K562 (cell line): ENCODE data around the gene PLOD1. TPM values are rescaled to one million over a fixed set of nuclear protein-coding genes. Genes with fewer than 3 reads are reported as not detected.
A peak's percentile ranks its signal among the peaks of the same experiment; 100 is the strongest.

Experiments
- ADNP ChIP-seq: fragments of 200-800 bp; sonication (Bioruptor generic); IDR thresholded peaks from 2 replicates; pipeline ENCODE4 v1.6.1; 2016; ENCODE audit warnings: missing genetic modification characterization, missing compliant biosample characterization
- EGR1 ChIP-seq: fragments of 450-650 bp; conservative IDR thresholded peaks from 2 replicates; pipeline ENCODE4 v1.6.1; 2017; ENCODE audit warnings: mild to moderate bottlenecking
- GABPB1 ChIP-seq: sonication (generic); formaldehyde crosslinking; IDR thresholded peaks from 2 replicates; pipeline ENCODE4 v1.8.0; 2022; ENCODE audit warnings: mild to moderate bottlenecking, missing genetic modification reagents
- MEF2A ChIP-seq: IDR thresholded peaks from 2 replicates; pipeline ENCODE4 v1.6.1; 2011; ENCODE audit warnings: low read depth, mild to moderate bottlenecking, low read length, moderate library complexity; ENCODE audit not compliant: control insufficient read depth
- POLR2H ChIP-seq: IDR thresholded peaks from 2 replicates; pipeline ENCODE4 v1.6.1; 2016; ENCODE audit warnings: missing genetic modification characterization, low read depth, mild to moderate bottlenecking, control low read depth, missing compliant biosample characterization, moderate library complexity
- SMAD3 ChIP-seq: fragments of 450-650 bp; formaldehyde crosslinking; conservative IDR thresholded peaks from 2 replicates; pipeline ENCODE4 v1.4.0; 2020; ENCODE audit warnings: mild to moderate bottlenecking
- SPI1 ChIP-seq: IDR thresholded peaks from 2 replicates; pipeline ENCODE4 v1.6.1; 2011; ENCODE audit warnings: low read depth, low read length, control low read depth, borderline replicate concordance
- STAT5A ChIP-seq: IDR thresholded peaks from 2 replicates; pipeline ENCODE4 v1.6.1; 2012; ENCODE audit warnings: low read length, inconsistent platforms, borderline replicate concordance
- ZC3H11A ChIP-seq: IDR thresholded peaks from 2 replicates; pipeline ENCODE4 v1.6.1; 2012; ENCODE audit warnings: low read depth, low read length, improper control_type of control experiment
- ZNF239 ChIP-seq: fragments of 250-450 bp; sonication (Bioruptor Pico); IDR thresholded peaks from 2 replicates; pipeline ENCODE4 v1.4.0; 2020; ENCODE audit warnings: mild to moderate bottlenecking
- ZNF407 ChIP-seq: fragments of 450-650 bp; IDR thresholded peaks from 2 replicates; pipeline ENCODE4 v1.6.1; 2016; ENCODE audit warnings: low read depth
- polyA plus RNA-seq, 8 experiments: library from polyadenylated mRNA; depleted of rRNA in 4 of 8; stranded (reverse) in 5 of 8; unstranded in 3 of 8; fragments of >200 nt; fragmentation: Nextera tagmentation in 2 of 8; fragmentation: Illumina TruSeq in 1 of 8; extraction: Ambion mirVana in 2 of 8; extraction: Trizol in 1 of 8; gene quantifications; 2 replicates each; pipeline versions ENCODE4 v1.2.1 to v1.2.3, GENCODE V29; 2011 to 2014; ENCODE audit warnings: inconsistent platforms in 1 of 8, missing spikeins in 1 of 8
- total RNA-seq, 7 experiments: library from RNA; depleted of rRNA in 6 of 7; stranded (reverse); fragments of >200 nt in 6 of 7; fragmentation: Illumina TruSeq in 2 of 7; extraction: Trizol in 2 of 7; gene quantifications; 2 replicates each; pipeline versions ENCODE4 v1.2.1 to v1.2.3, GENCODE V29; 2011 to 2021; ENCODE audit warnings: low replicate concordance in 1 of 7
- TF ChIP-seq, protein P1 (sequence below): fragments of 250-450 bp; sonication (Bioruptor Pico); IDR thresholded peaks from 2 replicates; pipeline ENCODE4 v1.9.0; 2021; ENCODE audit warnings: mild to moderate bottlenecking
- TF ChIP-seq, protein P2 (sequence below), 2 experiments: fragments of 250-450 bp in 1 of 2; fragments of 450-650 bp in 1 of 2; sonication (Bioruptor Pico) in 1 of 2; IDR thresholded peaks; 2 replicates each; pipeline versions ENCODE4 v1.6.1 to v1.8.0; 2016 to 2021; ENCODE audit warnings: mild to moderate bottlenecking in 2 of 2, moderate library complexity in 2 of 2, missing compliant biosample characterization in 1 of 2, missing genetic modification characterization in 1 of 2
- TF ChIP-seq, protein P3 (sequence below): fragments of 250-450 bp; sonication (Bioruptor Pico); IDR thresholded peaks from 2 replicates; pipeline ENCODE4 v1.9.0; 2021; ENCODE audit warnings: mild to moderate bottlenecking, inconsistent platforms
- TF ChIP-seq, protein P4 (sequence below): sonication (generic); formaldehyde crosslinking; IDR thresholded peaks from 2 replicates; pipeline ENCODE4 v1.9.0; 2022; ENCODE audit warnings: mild to moderate bottlenecking, missing genetic modification reagents

Gene PLOD1
- total and polyA plus RNA-seq, 9 of the 15 experiments (the other 6 are each of a cell fraction or from before 2014, with no cell fraction given), result 16.6 to 90.8 (median 52.7) TPM

GRCh38 chr1:11934302-11935056 lies at the start of gene PLOD1 (continued):
- TF ChIP-seq, protein P1, sequence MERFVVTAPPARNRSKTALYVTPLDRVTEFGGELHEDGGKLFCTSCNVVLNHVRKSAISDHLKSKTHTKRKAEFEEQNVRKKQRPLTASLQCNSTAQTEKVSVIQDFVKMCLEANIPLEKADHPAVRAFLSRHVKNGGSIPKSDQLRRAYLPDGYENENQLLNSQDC (CRISPR knock-in tag), result no peak; the same call in 1 of the 2 replicates
- TF ChIP-seq SMAD3, result no peak; the same call in 1 of the 2 replicates
- peak; percentile 90 for TF ChIP-seq POLR2H (tag)
- TF ChIP-seq ZC3H11A, result no peak
- TF ChIP-seq EGR1, result peak; percentile 79
- peak; percentile 94 for TF ChIP-seq SPI1
- TF ChIP-seq MEF2A, result no peak
- no peak for TF ChIP-seq ZNF407
- peak; percentile 74 for TF ChIP-seq GABPB1 (CRISPR knock-in tag)
- TF ChIP-seq ZNF239 (CRISPR knock-in tag), result no peak
- TF ChIP-seq, protein P2, sequence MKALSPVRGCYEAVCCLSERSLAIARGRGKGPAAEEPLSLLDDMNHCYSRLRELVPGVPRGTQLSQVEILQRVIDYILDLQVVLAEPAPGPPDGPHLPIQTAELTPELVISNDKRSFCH (CRISPR knock-in tag; IDR thresholded peaks at IDR 0.05), result no peak
- TF ChIP-seq, protein P2 (tag; IDR thresholded peaks at IDR 0.05), result peak; percentile 30; the same call in 1 of the 2 replicates
- TF ChIP-seq, protein P3, sequence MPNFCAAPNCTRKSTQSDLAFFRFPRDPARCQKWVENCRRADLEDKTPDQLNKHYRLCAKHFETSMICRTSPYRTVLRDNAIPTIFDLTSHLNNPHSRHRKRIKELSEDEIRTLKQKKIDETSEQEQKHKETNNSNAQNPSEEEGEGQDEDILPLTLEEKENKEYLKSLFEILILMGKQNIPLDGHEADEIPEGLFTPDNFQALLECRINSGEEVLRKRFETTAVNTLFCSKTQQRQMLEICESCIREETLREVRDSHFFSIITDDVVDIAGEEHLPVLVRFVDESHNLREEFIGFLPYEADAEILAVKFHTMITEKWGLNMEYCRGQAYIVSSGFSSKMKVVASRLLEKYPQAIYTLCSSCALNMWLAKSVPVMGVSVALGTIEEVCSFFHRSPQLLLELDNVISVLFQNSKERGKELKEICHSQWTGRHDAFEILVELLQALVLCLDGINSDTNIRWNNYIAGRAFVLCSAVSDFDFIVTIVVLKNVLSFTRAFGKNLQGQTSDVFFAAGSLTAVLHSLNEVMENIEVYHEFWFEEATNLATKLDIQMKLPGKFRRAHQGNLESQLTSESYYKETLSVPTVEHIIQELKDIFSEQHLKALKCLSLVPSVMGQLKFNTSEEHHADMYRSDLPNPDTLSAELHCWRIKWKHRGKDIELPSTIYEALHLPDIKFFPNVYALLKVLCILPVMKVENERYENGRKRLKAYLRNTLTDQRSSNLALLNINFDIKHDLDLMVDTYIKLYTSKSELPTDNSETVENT, result peak; percentile 66
- no peak for TF ChIP-seq ADNP
- TF ChIP-seq, protein P4, sequence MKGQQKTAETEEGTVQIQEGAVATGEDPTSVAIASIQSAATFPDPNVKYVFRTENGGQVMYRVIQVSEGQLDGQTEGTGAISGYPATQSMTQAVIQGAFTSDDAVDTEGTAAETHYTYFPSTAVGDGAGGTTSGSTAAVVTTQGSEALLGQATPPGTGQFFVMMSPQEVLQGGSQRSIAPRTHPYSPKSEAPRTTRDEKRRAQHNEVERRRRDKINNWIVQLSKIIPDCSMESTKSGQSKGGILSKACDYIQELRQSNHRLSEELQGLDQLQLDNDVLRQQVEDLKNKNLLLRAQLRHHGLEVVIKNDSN (CRISPR knock-in tag), result no peak
- TF ChIP-seq STAT5A, result no peak
